GM23248 (cell line): Measurements from ENCODE around the gene SLC7A9.

Experiments used
- EZH2 ChIP-seq: fragments of 200-600 bp; sonication (generic); IDR thresholded peaks from 2 replicates; pipeline ENCODE4 v1.6.1; 2018; ENCODE audit warnings: antibody characterized with exemption, mild to moderate bottlenecking; ENCODE audit not compliant: insufficient read depth, poor library complexity, severe bottlenecking
- EZH2phosphoT487 ChIP-seq: fragments of 200-600 bp; sonication (generic); IDR thresholded peaks from 2 replicates; pipeline ENCODE4 v1.6.1; 2018; ENCODE audit warnings: antibody characterized with exemption, moderate library complexity, mild to moderate bottlenecking, low read depth; ENCODE audit not compliant: insufficient read depth

- TF ChIP-seq EZH2 (no peak), EZH2phosphoT487 (no peak)
These were observed 25.8 kb downstream of the SLC7A9 start for GRCh38 chr19:32843716-32844245.
